ENCODE measurements around the gene SCUBE3.

Gene SCUBE3

GRCh38 chr6:35243386-35243958 is 29.7 kb downstream of the SCUBE3 start:
- DNase-seq (ENCODE audit: low read depth), result no peak
- no peak for TF ChIP-seq CTCF (conservative IDR thresholded peaks at IDR 0.05; ENCODE audit: low read depth, low read length)
- no peak overlapping the region for H3K4me3 ChIP-seq (ENCODE audit: low read length)

DNA sequence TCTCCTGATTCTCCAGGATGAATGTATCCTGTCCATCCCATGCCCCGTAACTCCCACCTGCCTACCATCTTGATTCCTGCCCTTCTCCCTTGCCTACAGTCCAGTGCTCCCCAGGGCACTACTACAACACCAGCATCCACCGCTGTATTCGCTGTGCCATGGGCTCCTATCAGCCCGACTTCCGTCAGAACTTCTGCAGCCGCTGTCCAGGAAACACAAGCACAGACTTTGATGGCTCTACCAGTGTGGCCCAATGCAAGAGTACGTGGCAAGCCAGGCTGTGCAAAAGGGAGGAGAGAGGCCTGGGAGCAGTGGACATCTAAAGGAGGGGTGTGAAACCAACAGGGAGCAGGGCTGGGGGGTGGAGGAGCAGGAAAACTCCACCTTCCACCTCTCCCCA is 30.8 kb downstream of the SCUBE3 start:
- DNase-seq (ENCODE audit: low read depth), result no peak
- no peak overlapping the region for H3K4me3 ChIP-seq (ENCODE audit: low read length)
- no peak for TF ChIP-seq CTCF (conservative IDR thresholded peaks at IDR 0.05; ENCODE audit: low read depth, low read length)

DNA sequence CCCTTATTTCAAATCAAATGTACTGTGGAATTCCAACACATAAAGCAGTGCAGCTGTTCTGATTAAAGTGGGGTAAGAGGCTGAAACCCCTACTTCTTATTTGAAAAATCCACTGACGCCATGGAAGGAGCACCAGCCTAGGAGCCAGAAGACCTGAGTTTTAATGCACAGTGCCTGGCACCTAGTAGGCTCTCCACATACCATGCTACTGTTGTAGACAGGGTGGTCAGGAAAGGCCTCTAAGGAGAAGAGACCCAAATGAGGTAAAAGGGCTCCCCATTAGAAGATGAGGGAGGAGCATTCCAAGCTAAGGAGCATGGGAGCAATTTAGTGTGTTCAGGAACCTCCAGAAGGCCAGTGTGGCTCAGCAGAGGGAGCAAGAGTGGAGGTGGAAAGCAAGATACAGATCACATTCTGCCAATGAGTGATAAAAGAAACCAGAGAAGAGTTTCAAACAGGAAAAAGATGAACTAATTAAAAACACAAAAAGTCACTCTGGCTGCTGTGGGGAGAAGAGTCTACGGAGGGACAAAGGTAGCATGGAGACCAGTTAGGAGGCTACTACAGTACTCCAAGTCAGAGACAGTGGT is 34.0 kb downstream of the SCUBE3 start:
- no peak for TF ChIP-seq CTCF (conservative IDR thresholded peaks at IDR 0.05; ENCODE audit: low read depth, low read length)
- no peak overlapping the region for H3K4me3 ChIP-seq (ENCODE audit: low read length)
- DNase-seq (ENCODE audit: low read depth), result no peak

GRCh38 chr6:35248300-35248699 is 34.5 kb downstream of the SCUBE3 start:
- no peak for TF ChIP-seq CTCF (conservative IDR thresholded peaks at IDR 0.05; ENCODE audit: low read depth, low read length)
- no peak for DNase-seq (ENCODE audit: low read depth)
- H3K4me3 ChIP-seq (ENCODE audit: low read length), result no peak overlapping the region

DNA sequence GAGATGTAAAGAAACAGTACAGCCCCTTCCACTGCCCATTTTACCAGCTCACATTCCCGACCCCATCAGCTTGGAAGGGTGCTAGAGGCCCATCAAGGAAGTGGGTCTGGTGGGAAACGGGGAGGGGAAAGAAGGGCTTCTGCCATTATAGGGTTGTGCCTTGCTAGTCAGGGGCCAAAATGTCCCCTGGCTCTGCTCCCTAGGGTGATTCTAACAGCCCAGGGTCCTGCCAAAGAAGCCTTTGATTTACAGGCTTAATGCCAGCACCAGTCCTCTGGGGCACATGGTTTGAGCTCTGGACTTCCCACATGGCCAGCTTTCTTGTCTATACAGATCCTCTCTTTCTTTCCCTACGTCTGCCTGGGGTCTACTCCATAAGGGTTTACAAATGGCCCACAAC is 35.2 kb downstream of the SCUBE3 start:
- TF ChIP-seq CTCF (conservative IDR thresholded peaks at IDR 0.05; ENCODE audit: low read depth, low read length), result no peak
- no peak overlapping the region for H3K4me3 ChIP-seq (ENCODE audit: low read length)
- no peak for DNase-seq (ENCODE audit: low read depth)

- DNase-seq (ENCODE audit: low read depth), result no peak
- H3K4me3 ChIP-seq (ENCODE audit: low read length), result no peak overlapping the region
- no peak for TF ChIP-seq CTCF (conservative IDR thresholded peaks at IDR 0.05; ENCODE audit: low read depth, low read length)
Observed at GRCh38 chr6:35251949-35252348, 38.2 kb downstream of the SCUBE3 start.

DNA sequence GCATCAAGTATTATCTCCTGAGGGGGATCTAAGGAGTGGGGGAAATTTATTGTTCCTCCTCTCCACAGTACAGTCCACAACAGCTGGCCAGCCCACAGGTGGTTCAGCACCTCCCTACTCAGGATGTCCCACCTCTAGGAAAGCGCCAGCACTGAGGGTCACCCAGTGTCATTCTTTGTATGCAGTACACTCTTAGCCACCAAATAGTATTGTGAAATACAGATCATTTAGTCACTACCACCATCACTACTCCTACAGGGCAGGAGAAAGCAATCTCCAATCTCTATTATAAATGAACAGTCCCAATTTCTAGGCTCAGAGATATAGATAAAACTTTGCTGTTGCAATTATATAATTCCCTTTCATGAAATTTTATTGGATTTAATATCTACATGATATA is 39.5 kb downstream of the SCUBE3 start:
- no peak for DNase-seq (ENCODE audit: low read depth)
- no peak overlapping the region for H3K4me3 ChIP-seq (ENCODE audit: low read length)
- no peak for TF ChIP-seq CTCF (conservative IDR thresholded peaks at IDR 0.05; ENCODE audit: low read depth, low read length)
